ENCODE data around the gene MYOZ1.

MYOZ1 gene

GRCh38 chr10:73584737-73585136, 56.5 kb downstream of the MYOZ1 start:
- no peak for DNase-seq (ENCODE audit: extremely low spot score)
- CTCF ChIA-PET: interaction anchor here (0.7 to 1.2 kb wide), 3 partner anchors 12 to 55 kb away, joined by 3 to 5 read pairs (median 3); no protein-coding TSS in a partner anchor
- POLR2A ChIA-PET: no interaction called here
- TF ChIP-seq CTCF (IDR thresholded peaks at IDR 0.05; ENCODE audit: control extremely low read depth, extremely low read depth, low read depth, missing control alignments): no peak

- TF ChIP-seq CTCF (IDR thresholded peaks at IDR 0.05; ENCODE audit: control extremely low read depth, extremely low read depth, low read depth, missing control alignments): no peak
- CTCF ChIA-PET: interaction anchor here (1.0 to 3.0 kb wide), 6 partner anchors 11 to 359 kb away, joined by 3 to 15 read pairs (median 3); no protein-coding TSS in a partner anchor
- POLR2A ChIA-PET: no interaction called here
- DNase-seq (ENCODE audit: extremely low spot score): no peak
Measured at GRCh38 chr10:73581918-73582317, 59.4 kb downstream of the MYOZ1 start.
